ENCODE results near the gene CELSR1.
A peak's percentile ranks its signal among the peaks of the same experiment; 100 is the strongest.

CELSR1 gene

DNA sequence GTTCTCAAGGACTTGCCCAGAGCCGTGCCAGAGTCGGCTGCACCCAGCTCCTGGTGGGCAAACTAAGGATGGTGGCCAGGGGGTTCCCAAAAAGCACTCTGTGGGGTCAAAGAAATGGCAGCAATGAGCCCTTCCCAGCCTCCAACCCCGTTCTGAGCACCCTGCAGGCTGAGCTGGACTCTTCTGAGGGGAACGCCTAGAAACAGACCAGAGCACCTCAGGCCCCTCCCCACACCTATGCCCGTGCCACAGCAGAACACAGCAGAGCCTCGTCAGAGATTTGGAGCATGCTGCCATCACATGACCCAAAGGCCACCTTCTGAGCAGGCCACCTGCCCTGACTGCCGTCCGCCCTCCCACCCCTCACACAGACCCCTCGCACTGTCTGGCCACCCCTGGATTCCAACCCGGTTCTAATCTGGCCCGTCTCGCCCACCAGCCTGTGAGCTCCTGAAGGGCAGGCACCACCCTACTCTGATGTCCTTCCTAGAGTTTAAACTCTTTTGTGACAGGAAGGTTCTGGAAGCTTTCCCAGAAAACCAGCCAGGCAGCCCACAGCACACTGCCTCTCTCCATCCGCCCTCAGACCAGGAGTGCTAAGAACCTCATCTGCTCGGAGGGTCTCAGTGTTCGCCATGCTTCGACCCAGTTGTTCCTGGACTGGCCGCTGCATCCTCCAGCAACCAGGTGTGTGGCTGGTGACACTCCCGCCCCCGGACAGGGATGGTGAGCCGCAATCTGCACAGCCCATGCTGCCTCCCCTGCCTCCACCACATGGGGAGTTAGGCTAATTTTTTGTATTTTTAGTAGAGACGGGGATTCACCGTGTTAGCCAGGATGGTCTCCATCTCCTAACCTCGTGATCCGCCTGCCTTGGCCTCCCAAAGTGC lies 97.6 kb downstream of the CELSR1 start:
- no peak for DNase-seq

DNA sequence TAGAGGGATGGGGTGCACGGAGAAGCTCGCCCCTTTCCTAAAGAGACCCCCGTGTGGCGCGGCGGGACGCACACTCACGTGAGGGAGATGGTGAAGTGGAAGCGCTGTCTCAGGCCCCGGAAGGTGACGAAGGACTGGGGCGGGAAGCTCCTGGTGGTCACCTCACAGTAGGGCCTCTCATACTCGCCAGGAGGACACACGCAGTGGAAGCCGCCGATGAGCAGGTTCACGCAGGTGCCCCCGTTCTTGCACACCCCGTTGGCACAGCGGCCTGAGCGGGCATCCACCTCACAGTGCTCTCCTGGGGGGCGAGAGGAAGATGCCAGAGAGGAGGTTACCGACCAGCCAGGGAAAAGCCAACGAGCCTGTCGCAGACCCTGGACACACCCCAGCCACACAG lies 98.3 kb downstream of the CELSR1 start:
- DNase-seq: no peak

DNA sequence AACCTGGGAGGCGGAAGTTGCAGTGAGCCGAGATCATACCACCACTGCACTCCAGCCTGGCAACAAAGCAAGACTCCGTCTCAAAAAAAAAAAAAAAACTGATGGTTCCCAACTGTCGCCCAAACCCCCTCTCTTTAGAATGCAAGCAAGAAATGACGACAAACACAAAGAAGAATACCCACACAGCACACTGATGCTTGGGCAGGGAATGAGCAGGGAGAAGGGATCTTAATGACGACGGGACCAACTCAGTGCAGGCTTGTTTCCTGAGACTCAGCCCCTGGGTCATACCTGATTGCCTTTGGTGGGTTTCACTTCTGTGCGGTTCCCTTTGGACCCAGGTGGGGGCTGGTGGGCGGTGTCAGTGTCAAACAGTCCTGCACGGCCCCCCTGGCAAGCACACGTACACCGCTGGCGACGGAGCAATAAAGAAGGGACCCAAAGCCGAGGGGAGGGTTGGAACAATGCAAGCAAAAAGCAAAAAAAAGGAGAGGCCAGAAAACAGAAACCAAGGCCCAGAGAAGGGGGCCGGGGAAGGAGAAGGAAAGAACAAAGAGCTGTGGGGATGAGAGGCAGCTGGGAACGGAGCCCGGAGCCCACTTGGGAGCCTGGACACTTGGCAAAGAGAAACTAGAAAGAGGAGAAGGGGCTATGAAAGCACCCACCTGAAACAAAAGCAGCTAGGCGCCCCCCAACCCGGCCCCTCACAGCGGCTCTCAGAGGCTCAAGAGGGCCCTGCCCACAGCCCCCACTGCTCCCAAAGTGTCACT lies 99.6 kb downstream of the CELSR1 start:
- no peak for DNase-seq

DNA sequence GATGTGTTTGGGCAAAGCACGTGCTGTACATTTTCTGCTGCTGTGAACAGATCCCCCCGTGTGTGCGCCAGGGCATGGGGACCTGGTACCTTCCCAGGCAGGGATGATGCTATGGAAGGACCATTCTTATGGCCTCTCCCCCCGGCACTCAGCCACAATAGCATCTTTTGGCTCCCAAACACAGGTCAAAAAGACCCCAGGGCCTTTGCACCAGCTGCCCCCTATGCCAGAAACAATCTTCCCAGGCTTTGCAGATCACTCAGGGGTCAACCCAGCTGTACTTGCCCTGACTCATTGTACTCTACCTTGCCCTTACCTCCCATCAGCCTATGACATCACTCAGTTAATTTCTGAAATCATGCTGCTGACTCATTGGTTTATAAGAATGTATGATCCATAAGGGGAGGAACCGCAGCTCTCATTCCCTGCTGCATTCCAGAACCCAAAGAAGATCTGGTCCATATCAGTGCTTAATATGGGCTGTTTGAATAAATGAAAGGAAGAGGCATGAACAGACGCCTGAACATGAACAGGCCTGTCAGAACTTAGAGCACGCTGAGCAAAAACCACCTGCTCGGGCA lies 100.7 kb downstream of the CELSR1 start:
- no peak for DNase-seq

DNA sequence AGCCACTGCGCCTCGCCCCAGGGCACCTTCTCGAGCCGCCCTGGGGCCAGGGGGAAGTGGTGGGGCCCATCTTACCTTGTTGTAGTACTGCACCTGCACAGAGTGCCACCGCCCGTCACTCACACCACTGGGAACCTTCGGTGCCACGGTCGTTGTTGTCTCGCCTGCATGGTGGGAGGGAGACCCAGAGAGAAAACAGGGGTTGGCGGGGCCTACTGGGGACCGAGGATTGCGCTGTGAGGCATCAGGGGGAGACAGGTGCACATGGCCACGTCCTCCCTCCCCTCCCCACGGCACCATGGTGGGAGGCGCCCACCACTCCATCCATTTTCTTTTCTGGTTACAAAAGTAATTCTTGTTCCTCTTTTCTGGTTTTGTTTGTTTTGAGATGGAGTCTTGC lies 104.1 kb downstream of the CELSR1 start:
- DNase-seq: no peak

DNA sequence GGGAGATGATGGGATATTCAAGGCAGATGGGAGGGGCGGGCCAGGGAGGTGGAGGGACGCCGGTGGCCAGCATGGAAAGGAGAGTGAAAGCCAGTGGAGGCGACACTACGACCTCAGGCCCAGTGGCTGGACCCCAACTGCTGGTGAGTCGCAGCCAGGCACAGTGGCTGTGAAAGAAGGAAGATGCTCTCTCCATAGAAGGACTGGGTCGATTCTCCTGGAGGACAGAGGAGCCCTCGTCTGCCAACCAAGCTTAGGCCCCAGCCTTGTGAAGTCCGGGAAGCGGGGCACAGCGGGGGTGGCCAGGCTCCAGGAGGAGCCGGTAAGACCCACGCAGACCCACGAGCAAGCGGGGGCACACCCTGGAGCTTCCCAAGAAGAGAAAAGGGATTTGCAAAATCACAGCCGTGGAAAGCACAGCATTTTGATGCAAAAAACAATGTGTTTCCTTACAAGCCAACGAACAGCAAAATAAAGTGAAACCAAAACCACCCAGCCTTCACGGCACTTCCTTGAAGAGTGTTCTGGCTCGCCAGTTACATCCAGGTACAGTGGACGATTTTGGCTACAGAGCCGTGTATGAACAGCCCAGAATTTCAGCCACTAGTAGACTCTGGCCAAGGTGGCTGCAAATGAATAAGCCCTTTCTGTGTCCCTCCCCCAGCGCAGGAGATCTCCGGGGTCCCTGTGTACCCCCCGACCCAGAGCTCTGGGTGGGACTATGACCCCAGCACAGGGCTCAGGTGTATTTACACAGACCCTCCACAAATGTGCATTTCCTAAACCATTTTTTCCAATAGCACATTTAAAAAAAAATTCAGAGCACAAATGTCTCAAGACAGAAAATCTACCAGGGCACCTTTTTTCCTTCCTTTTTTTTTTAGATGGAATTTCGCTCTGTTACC lies 105.0 kb downstream of the CELSR1 start:
- DNase-seq: peak; percentile 26

DNA sequence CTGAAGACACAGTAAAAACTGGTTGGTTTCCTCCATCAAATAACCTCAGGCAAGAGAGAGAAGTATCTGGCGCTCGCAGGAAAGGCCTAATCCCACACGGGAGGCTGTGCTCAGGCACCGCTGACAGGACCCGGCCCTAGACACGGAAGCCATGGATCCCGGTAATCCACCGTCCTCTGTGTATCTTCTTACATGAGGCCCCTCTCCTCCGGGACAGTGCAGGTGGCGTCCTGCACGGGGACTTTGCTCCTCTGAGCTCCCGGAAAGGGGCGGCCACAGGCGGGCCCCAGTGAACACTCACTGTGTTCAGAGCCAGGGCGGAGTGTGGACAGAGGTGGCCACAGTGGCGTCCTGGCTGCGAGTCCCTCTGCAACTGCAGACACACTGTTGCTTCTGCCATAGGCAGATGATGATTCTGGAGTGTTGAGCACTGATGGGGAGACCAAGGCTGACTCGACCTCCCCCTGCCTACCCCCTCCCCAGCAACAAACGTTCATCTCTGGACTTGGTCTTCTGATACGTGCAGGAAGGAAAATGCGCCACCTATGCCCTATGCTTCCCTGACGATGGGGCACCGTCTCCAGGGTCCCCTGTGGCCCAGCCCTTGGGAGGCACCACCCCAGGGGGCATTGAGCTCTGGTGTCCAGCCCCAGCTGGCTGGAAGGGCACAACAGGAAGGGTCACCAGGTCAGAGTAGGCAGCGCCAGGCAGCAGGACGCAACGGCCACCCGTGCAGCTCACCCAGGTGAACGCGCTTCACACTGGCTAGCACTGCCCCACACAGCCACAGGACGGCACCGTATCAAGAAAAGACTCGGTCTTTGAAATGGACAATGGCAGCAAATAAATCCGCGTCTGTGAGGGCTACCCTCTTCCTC lies 106.2 kb downstream of the CELSR1 start:
- no peak for DNase-seq

DNA sequence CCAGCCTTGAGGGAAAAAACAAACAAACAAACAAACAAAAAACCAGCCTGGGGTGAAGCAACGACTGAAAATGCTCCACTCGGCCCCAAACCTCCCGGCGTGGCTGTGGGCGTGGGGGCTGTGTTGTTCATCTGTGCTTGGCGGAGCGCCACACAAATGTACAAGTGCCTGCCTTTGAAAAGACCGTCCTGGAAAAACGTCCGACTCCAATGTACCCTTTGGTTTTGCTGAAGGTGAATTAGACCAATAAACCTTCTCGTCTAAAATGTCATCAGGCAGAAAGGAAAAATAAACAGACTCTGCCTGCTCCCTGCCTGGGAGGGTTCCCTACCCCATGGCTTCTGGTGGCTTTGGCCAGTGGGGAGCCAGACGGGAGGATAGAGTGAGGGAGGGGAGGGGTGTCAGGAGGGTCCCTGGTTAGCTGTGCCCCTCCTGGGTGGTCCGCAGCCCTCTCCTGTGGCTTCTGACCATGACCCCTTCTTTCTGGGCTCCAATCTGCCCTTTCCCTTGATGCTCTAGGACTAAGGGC lies 108.0 kb downstream of the CELSR1 start:
- no peak for DNase-seq

DNA sequence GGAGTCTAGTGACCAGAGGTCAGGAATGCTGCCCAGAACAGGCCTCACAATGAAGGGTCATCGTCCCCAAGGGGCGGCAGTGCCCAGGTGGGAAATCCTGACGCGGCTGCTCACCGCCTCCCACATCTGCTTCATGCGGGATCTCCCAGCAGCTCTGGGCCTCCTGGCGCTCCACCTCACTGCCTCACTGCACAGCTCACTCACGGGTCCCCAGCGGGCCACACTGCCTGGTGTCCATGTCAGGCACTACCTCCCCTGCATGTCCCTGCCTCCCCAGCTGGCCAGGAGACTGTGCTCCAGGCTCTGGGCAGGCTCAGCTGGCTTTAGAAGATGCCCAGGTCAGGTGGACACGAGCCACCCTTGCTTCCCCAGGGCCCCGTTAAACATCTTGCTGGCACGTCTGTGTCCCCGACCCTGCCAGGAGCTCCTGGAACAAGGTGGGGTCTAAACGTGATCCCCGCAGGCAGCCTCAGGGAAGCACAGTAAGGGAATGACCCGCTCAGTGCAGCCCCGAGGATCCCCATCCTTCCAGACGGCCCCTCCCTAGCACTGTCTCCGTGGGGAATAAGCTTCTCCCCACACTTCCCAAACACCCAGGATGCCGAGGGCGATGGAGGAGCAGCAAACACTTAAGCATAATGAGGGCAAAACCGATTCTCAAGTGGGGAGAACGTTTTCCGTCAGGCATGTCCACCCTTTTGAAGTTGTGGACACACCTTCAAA lies 108.7 kb downstream of the CELSR1 start:
- no peak for DNase-seq

DNA sequence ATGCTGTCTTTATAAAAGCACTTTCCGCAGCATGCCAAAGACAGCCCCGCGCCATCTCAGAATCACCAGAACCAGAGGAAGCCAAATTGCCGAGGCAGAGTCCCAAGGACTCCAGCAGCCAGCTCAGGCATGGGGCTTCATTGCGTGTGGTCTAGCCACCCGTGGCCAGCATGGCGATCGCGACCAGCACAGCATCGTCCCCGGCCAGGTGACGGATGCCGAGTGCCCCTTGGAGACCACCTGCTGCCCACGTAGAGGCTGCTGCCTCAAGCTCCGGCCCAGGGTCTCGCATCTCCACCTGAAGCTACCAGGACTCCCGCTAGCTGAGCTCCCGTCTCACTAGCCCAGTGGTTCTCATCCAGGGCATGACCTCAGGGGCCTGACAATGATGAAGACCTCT lies 109.2 kb downstream of the CELSR1 start:
- DNase-seq: no peak

DNA sequence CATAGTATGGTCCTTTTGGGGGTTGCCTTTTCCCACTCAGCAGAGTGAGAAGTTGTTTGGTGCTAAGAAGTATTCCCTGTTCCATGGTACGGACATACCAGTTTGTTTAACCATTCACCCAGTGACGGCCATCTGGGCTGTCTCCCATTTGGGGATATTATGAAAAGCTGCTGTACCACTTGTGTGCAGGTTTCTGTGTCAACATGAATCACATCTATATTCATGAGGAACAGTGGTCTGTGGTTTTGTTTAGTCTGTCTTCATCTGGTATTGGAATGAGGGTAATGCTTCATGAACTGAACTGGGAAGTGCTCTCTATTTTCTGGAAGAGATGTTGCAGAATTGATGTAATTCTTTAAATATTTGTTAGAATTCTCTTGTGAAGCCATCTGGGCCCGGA lies 112.4 kb downstream of the CELSR1 start:
- no peak for DNase-seq

DNA sequence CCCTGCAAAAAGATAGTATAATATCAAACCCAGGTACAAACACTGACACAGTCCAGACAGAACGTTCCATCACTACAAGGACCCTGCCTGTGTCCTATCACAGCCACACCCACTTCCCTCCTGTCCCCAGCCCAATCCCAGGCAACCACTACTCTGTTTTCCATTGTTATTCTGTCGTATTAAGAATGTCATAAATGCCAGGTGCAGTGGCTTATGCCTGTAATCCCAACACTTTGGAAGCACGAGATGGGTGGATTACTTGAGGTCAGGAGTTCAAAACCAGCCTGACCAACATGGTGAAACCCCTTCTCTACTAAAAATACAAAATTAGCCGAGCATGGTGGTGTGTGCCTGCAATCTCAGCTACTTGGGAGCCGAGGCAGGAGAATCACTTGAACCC lies 112.9 kb downstream of the CELSR1 start:
- no peak for DNase-seq

DNA sequence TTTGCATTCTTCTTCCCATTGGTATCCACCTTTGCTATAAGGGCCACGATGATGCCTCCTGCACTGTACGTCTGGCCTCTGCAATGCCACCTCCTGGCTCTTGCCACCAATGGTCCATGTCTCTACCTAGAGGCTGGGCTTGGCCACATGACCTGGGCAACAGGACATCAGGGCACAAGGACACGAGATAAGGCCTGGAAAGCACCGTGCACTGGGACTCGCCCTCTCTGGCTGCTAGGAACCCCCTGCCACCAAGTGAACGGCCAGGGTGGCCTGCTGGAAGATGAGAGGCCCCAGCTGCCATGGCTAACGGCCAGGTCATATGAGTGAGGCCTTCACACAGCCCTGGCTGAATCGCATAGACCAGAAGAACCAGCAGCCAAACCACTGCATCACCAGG lies 114.5 kb downstream of the CELSR1 start:
- no peak for DNase-seq

DNA sequence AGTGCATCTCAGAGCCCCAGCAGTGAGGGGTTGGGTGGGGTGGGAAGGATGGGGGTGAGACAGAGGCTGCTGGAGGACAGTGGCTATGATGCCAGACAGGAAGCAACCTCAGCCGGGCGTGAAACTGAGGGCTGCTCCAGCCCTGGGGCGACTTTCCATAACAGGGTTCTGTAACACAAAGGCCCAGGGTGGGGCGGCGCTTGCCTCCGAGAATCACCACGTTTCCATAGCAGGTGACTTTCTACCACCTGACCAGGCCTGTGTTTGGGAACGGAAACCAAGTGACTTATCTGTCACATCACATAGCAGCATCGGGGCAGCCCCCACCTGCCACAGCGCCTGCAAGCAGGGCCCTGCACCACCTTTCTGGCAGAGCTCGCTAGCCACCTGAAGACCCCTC lies 116.2 kb downstream of the CELSR1 start:
- DNase-seq: no peak

DNA sequence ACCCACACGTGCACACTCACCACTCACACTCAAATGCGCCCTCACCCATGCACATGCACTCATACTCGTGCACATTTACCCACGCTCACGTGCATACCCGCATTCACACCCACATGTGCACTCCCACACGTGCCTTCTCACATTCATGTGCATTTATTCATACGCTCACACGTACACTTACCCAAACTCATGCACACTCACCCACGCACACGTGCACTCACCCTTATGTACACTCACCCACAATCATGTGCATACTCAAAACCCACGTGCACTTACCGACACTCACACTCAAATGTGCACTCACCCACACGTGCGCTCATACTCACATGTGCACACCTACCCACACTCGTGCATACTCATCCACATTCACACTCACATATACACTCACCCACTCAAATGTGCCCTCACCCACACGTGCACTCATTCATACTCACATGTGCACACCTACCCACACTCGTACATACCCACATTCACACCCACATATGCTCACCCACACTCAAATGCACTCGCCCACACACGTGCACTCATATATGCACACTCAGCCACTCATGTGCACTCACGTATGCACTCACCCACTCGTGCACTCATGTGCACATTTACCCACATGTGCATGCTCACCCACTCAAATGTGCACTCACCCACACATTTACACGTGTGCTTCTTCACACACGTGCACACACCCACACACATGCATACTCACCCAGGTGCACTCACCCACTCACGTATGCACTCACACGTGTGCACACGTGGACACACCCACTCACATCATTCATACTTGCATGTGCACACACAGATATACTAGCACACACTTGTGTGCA lies 117.5 kb downstream of the CELSR1 start:
- no peak for DNase-seq

DNA sequence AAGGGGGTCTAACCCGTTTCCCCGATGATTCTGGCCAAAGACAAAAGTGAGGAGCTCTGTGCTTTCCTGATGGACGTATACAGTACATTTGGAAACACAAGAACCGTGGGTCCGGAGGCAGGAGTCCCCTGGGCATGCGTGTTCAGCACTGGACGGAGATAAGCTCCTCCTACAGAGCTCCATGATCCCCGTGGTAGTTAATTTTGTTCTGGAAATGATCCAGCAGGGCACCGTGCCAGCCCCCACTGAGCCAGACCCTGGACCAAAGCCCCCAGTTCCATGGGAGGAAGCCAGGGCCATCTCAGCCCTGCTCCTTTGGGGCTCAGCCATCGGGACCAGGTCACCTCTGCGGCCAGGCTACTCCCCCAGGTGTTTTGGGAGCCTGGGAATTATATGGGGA lies 118.6 kb downstream of the CELSR1 start:
- no peak for DNase-seq

DNA sequence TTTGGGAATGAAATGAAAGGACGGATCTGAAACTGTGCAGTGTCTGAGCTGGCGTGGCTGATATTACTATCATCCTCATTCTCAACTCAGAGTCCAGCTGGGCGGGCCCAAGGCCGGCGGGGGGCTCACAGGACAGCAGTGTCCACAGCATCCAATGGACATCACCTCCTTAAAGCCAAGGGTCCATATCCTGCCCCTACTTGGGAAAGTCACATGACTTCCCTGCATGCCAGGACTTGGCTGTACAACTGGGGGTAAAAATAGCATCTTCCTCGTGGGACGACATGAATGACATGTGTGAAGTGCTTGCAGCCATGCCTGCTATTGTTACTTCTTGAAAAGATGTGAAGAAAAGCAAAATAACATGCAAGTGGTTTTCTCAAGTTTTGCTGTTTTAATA lies 119.7 kb downstream of the CELSR1 start:
- no peak for DNase-seq

DNA sequence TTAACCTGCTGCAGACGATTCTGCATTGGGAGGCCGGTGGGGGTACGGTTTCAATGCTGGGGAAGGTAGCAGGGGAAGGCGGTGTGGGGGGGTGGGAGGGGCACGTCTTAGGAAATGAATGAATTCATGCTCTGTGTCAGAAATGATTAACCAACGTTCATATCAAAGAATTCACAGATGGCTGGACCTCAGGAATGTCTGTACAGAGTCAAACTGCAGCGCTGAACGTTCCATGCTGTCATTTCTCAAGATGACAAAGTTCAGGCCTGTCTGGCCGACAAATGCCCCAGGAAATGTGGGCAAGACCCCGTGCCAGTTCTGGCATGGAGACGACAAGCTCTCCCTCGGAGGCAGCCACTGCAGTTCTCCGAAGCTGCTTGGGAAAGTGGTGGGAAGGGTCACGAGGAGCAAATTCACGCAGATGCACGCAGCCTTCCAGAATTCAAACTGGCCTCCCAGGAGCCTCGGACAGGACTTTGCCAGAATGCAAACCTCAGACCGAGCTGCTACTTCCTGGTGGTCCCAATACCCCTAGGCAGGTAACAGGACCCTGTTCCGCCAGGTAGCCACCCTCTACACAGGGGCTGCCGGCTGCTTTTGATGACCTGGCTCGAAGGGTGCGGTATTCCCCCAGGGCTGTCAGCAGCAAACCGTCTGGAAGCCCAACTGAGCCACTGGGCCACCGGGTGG lies 120.4 kb downstream of the CELSR1 start:
- DNase-seq: no peak

DNA sequence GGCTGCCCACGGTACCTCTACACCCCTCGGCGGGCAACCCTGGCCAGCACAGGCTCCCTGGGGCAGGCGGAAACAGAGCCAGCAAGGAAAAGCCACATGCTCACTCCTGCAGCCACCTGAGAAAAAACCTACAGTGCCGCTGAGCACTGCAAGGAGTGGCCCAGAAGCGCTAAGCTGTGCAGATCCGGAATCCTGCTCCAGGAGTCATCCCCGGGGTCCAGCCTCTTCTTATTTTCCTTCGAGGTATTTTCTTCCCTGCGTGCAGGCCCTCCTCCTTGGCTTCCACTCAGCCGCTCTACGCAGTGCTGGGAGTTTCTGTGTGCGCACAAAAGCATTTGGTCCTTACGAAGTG lies 120.9 kb downstream of the CELSR1 start:
- DNase-seq: no peak

Measured in activated naive CD4-positive, alpha-beta T cell treated with anti-CD3 and anti-CD28 coated beads, Interleukin-2, amount 50 U/mL, for 16 hours (primary cell).